ENCODE data around the gene TRRAP. TPM values are rescaled to one million over a fixed set of nuclear protein-coding genes. Genes with fewer than 3 reads are reported as not detected.
A peak's percentile ranks its signal among the peaks of the same experiment; 100 is the strongest.

The TRRAP gene
- total RNA-seq, 1 donor from 2014 or later = 30.4 TPM

DNA sequence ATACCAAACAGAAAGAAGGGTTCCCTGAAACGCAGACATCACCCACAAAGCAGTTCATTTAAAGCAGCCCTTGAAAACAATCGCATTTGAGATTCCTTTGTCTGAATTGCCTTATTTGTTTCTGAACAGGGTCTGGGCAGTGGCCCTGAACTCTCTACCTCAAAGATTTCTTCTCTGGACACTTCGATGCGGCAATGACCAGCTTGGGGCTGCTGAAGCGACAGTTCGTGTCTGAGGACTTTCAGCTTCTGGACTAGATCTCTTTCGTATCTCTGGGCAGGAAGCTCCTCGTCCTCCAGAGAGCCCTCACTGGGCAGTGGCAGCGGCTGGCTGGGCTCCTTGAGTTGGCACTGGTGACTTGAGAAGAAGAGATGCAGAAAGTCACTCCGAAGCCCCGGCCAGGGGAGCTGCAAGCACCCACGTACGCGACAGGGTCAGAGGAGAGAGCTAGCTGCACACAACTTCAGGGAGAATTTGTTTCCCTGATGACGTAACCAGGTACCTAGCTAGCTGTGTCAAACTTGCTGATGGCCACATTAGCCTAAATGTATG, 169.3 kb downstream of the TRRAP start:
- peaks cover 22% of the 10 kb centered on the region for H3K4me1 Mint-ChIP-seq (ENCODE audit: low read depth)
- no peak overlapping the region for H3K4me3 Mint-ChIP-seq (ENCODE audit: unreplicated experiment)
- H3K27ac Mint-ChIP-seq (ENCODE audit: unreplicated experiment) = peak overlapping the region; percentile 51
- H3K36me3 Mint-ChIP-seq (ENCODE audit: low read depth) = peaks cover 52% of the 10 kb centered on the region
- no peaks in the 10 kb centered on the region for H3K27me3 Mint-ChIP-seq (ENCODE audit: low read depth)
- H3K9me3 Mint-ChIP-seq (ENCODE audit: low read depth) = no peaks in the 10 kb centered on the region
- no peak for DNase-seq (ENCODE audit: low spot score)
- TF ChIP-seq, protein P1, sequence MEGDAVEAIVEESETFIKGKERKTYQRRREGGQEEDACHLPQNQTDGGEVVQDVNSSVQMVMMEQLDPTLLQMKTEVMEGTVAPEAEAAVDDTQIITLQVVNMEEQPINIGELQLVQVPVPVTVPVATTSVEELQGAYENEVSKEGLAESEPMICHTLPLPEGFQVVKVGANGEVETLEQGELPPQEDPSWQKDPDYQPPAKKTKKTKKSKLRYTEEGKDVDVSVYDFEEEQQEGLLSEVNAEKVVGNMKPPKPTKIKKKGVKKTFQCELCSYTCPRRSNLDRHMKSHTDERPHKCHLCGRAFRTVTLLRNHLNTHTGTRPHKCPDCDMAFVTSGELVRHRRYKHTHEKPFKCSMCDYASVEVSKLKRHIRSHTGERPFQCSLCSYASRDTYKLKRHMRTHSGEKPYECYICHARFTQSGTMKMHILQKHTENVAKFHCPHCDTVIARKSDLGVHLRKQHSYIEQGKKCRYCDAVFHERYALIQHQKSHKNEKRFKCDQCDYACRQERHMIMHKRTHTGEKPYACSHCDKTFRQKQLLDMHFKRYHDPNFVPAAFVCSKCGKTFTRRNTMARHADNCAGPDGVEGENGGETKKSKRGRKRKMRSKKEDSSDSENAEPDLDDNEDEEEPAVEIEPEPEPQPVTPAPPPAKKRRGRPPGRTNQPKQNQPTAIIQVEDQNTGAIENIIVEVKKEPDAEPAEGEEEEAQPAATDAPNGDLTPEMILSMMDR (IDR thresholded peaks at IDR 0.05) = no peak

DNA sequence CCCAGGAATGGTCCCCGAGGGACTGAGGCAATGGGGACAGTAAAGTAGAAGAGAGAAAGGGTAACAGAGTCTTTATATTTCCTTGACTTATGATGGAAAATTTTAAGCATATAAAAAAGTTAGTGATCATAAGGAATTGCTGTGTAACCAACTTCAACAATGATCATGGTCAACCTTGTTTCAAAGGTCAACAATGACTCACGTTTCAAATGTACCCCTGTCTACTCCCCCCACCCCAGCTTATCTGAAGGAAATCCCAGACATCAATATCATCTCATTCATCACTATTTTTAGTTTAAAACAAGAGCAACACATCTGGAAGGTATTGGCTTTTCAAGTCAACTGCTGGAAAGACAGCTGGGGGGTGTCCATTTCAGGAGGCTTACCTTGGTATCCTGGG, 172.6 kb downstream of the TRRAP start:
- TF ChIP-seq, protein P1 (IDR thresholded peaks at IDR 0.05) = no peak
- no peak overlapping the region for H3K27ac Mint-ChIP-seq (ENCODE audit: unreplicated experiment)
- no peak overlapping the region for H3K4me3 Mint-ChIP-seq (ENCODE audit: unreplicated experiment)
- DNase-seq (ENCODE audit: low spot score) = no peak
- no peaks in the 10 kb centered on the region for H3K27me3 Mint-ChIP-seq (ENCODE audit: low read depth)
- peaks cover 7% of the 10 kb centered on the region for H3K4me1 Mint-ChIP-seq (ENCODE audit: low read depth)
- no peaks in the 10 kb centered on the region for H3K9me3 Mint-ChIP-seq (ENCODE audit: low read depth)
- peaks cover 49% of the 10 kb centered on the region for H3K36me3 Mint-ChIP-seq (ENCODE audit: low read depth)

DNA sequence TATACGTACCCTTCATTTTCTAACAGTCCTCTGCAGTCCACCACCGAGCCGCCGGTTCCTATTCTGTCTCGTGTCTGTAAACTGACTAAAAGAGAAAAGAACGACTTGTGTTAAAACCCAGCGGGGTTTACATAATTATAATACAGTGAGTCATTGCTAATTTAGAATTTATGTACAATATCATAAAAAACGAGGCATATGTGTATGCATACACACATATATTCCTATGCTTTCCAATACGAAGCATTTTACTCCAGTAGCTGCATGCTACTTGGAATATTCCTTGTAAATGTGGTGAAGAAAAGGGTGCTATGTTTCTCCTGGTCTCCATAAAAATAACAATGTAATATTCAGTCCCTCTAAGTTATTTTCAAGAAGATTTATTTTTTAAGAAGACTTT, 176.4 kb downstream of the TRRAP start:
- TF ChIP-seq, protein P1 (IDR thresholded peaks at IDR 0.05) = no peak
- Mint-ChIP-seq H3K27me3 (ENCODE audit: low read depth) (no peaks in the 10 kb centered on the region), H3K4me1 (ENCODE audit: low read depth) (peaks cover 7% of the 10 kb centered on the region), H3K36me3 (ENCODE audit: low read depth) (peaks cover 42% of the 10 kb centered on the region), H3K27ac (ENCODE audit: unreplicated experiment) (no peak overlapping the region), H3K9me3 (ENCODE audit: low read depth) (no peaks in the 10 kb centered on the region), H3K4me3 (ENCODE audit: unreplicated experiment) (no peak overlapping the region)
- no peak for DNase-seq (ENCODE audit: low spot score)

DNA sequence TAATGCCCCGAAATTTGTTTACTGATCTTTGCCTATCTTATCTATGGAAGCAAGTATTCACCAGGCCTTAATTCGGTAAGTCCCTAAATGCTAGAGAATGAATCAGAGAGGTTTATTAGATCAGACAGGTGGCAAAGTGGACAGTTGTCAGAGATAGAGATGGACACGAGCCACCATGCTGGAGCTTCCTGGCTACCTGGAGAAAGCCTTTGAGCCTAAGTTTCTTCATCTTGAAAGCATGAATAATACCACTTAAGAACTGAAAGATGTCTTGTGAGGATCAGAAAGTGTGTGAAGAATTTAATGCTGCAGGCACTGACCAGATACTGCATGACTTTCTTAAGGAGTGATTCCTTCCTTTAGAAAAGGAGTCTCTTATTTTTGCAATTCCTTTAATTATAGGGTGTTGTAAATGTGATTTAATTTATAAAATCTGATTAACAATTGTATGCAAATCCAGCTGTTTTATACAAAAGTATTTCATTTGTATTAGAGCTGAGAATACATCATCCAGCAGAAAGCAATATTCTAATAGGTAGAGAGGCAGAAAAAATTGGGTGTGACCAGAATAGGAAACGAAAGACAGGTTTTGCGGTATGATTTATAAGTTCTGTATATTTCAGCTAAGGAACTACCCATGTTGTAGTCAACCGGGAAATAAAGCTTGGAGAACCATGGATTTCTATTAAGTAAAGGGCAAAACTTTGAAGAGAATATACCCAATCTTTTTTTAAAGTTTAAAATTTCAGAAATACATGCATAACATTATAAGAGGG, 182.9 kb downstream of the TRRAP start:
- Mint-ChIP-seq H3K36me3 (ENCODE audit: low read depth) (peaks cover 12% of the 10 kb centered on the region), H3K27me3 (ENCODE audit: low read depth) (no peaks in the 10 kb centered on the region), H3K4me1 (ENCODE audit: low read depth) (peaks cover 3% of the 10 kb centered on the region), H3K9me3 (ENCODE audit: low read depth) (no peaks in the 10 kb centered on the region), H3K27ac (ENCODE audit: unreplicated experiment) (no peak overlapping the region), H3K4me3 (ENCODE audit: unreplicated experiment) (no peak overlapping the region)
- TF ChIP-seq, protein P1 (IDR thresholded peaks at IDR 0.05) = no peak
- DNase-seq (ENCODE audit: low spot score) = no peak

Small RNA genes lying within 50 kb of the gene (microRNA-seq; reads per million reads assigned to microRNA genes)
- gene MIR3609 (ENCODE audit: borderline number of aligned reads) = 5.0 reads per million

Other genes with a start within 250 kb of the TRRAP start
- gene TMEM130, start 8.5 kb upstream of the TRRAP start, total RNA-seq = 19.3 to 19.7 TPM (median 19.3 TPM) in 3 replicates

Data from chondrocyte (in vitro differentiated cells).